Panc1 (cell line): Measurements from ENCODE around the gene UBTD1. TPM values are rescaled to one million over a fixed set of nuclear protein-coding genes. Genes with fewer than 3 reads are reported as not detected.

Experiments
- ATAC-seq: fragments of 200-7000 bp; cut with Tn5 transposase; 2 replicates; pipeline ENCODE4 v1.9.1; 2020; ENCODE audit warnings: mild to moderate bottlenecking, moderate library complexity
- BruUV-seq: library from RNA; stranded (reverse); fragments of 400-500 nt; replicated peaks from 2 replicates; lab custom pipeline; 2021; lab: Mats Ljungman, UMichigan
- CTCF ChIA-PET: fragments of 300-600 bp; sonication (Branson Sonifier 250); formaldehyde crosslinking; loops from one replicate; lab custom pipeline; 2022; ENCODE audit warnings: antibody characterized with exemption; lab: Charles Lee
- POLR2A ChIA-PET: fragments of 300-600 bp; sonication (Branson Sonifier 250); formaldehyde crosslinking; loops from one replicate; lab custom pipeline; 2022; ENCODE audit warnings: antibody characterized with exemption; lab: Charles Lee
- DNase-seq: peaks from one replicate; pipeline ENCODE4 v3.0.0-alpha.2; 2010; ENCODE audit warnings: low read depth, low spot score
- H3K27ac ChIP-seq: 2 replicates; pipeline ENCODE4 v1.5.1; 2011; ENCODE audit warnings: mild to moderate bottlenecking, low read length, inconsistent platforms
- H3K27me3 ChIP-seq: fragments of 200-500 bp; sonication (Bioruptor generic); 2 replicates; pipeline ENCODE4 v1.6.0; 2014; ENCODE audit warnings: low read length, inconsistent platforms; ENCODE audit not compliant: control insufficient read depth, insufficient read depth
- H3K36me3 ChIP-seq: fragments of 200-500 bp; sonication (Bioruptor generic); 2 replicates; pipeline ENCODE4 v1.5.1; 2014; ENCODE audit warnings: inconsistent platforms, mild to moderate bottlenecking, low read length, moderate library complexity; ENCODE audit not compliant: control insufficient read depth, insufficient read depth
- H3K4me1 ChIP-seq: 2 replicates; pipeline ENCODE4 v1.5.1; 2011; ENCODE audit warnings: inconsistent platforms, mild to moderate bottlenecking, low read length, moderate library complexity; ENCODE audit not compliant: control insufficient read depth, insufficient read depth
- H3K4me3 ChIP-seq, 2 experiments: 2 replicates each; pipeline ENCODE4 v1.5.1; 2011 to 2012; ENCODE audit warnings: low read depth in 2 of 2, low read length in 2 of 2, mild to moderate bottlenecking in 2 of 2, inconsistent platforms in 1 of 2, moderate library complexity in 1 of 2
- H3K9me3 ChIP-seq: fragments of 200-500 bp; sonication (Bioruptor generic); 2 replicates; pipeline ENCODE4 v1.5.1; 2014; ENCODE audit warnings: low read depth, mild to moderate bottlenecking, inconsistent platforms, low read length, moderate library complexity; ENCODE audit not compliant: control insufficient read depth, insufficient read depth
- CTCF ChIP-seq: fragments of 450-650 bp; IDR thresholded peaks from 2 replicates; pipeline ENCODE4 v1.5.1; 2017; ENCODE audit warnings: mild to moderate bottlenecking
- POLR2AphosphoS5 ChIP-seq: IDR thresholded peaks from 2 replicates; pipeline ENCODE4 v1.6.1; 2012; ENCODE audit warnings: mild to moderate bottlenecking, low read depth, low read length, moderate library complexity
- REST ChIP-seq, 2 experiments: IDR thresholded peaks; 2 replicates each; pipeline ENCODE4 v1.6.1; 2011 to 2012; ENCODE audit warnings: low read depth in 2 of 2, control low read depth in 1 of 2, low read length in 1 of 2, mild to moderate bottlenecking in 1 of 2, moderate library complexity in 1 of 2; ENCODE audit not compliant: insufficient read depth in 1 of 2
- SIN3A ChIP-seq: IDR thresholded peaks from 2 replicates; pipeline ENCODE4 v1.6.1; 2012; ENCODE audit warnings: low read depth, mild to moderate bottlenecking, low read length, moderate library complexity, borderline replicate concordance; ENCODE audit not compliant: insufficient read depth
- TCF7L2 ChIP-seq: IDR thresholded peaks from 2 replicates; pipeline ENCODE4 v1.6.1; 2011; ENCODE audit warnings: mild to moderate bottlenecking, low read depth, low read length, inconsistent platforms
- in situ Hi-C: cut with HindIII; loops from 2 replicates; pipeline ENCODE4 v1.10.0; 2016; ENCODE audit warnings: low sequenced_read_pairs, low pct_unique_long_range_greater_than_20kb
- intact Hi-C: fragments of 100-400 bp; cut with micrococcal nuclease; formaldehyde crosslinking; loops from one replicate; pipeline ENCODE4 v1.10.0; 2022; ENCODE audit not compliant: unreplicated experiment
- total RNA-seq: library from RNA; stranded (reverse); gene quantifications from one replicate; pipeline ENCODE4 v1.2.1, GENCODE V29; 2021; ENCODE audit not compliant: unreplicated experiment

UBTD1 gene
- total RNA-seq, 1 experiment from 2014 or later: 55.6 TPM

- intact Hi-C loops: no loop called here
- in situ Hi-C loops: no loop called here
- H3K27me3 ChIP-seq: no peaks in the 10 kb centered on the region
- POLR2A ChIA-PET: interaction anchor here (1.4 kb wide), 1 partner anchor 13 kb away, joined by 3 read pairs; no protein-coding TSS in a partner anchor
- TF ChIP-seq POLR2AphosphoS5 (no peak), CTCF (no peak), SIN3A (no peak), TCF7L2 (no peak), REST (IDR thresholded peaks at IDR 0.05; ENCODE audit: insufficient read depth in 1 of 2, low read depth in 2 of 2, low read length in 1 of 2) (no peak)
- no peak overlapping the region for H3K27ac ChIP-seq
- peaks cover 20% of the 10 kb centered on the region for H3K4me1 ChIP-seq
- no peak for ATAC-seq
- BruUV-seq: no TSS peak
- no peak overlapping the region for H3K4me3 ChIP-seq
- DNase-seq: no peak
- CTCF ChIA-PET: no interaction called here
- H3K9me3 ChIP-seq: no peaks in the 10 kb centered on the region
- no peaks in the 10 kb centered on the region for H3K36me3 ChIP-seq
Observed at GRCh38 chr10:97509120-97509680, 10.5 kb downstream of the UBTD1 start.

- no TSS peak for BruUV-seq
- no peak overlapping the region for H3K4me3 ChIP-seq
- H3K9me3 ChIP-seq: no peaks in the 10 kb centered on the region
- no peaks in the 10 kb centered on the region for H3K27me3 ChIP-seq
- intact Hi-C loops (no loop called here), in situ Hi-C loops (no loop called here)
- no peak overlapping the region for H3K27ac ChIP-seq
- DNase-seq (no peak), ATAC-seq (no peak)
- TF ChIP-seq SIN3A: no peak
- TF ChIP-seq TCF7L2: no peak
- H3K4me1 ChIP-seq: peaks cover 26% of the 10 kb centered on the region
- H3K36me3 ChIP-seq: no peaks in the 10 kb centered on the region
- ChIA-PET POLR2A (interaction anchor here (1.4 kb wide), 1 partner anchor 11 kb away, joined by 3 read pairs; no protein-coding TSS in a partner anchor), CTCF (interaction anchor here (0.5 kb wide), 1 partner anchor 25 kb away, joined by 3 read pairs; no protein-coding TSS in a partner anchor)
Observed at GRCh38 chr10:97510686-97511085, 12.0 kb downstream of the UBTD1 start.

DNA sequence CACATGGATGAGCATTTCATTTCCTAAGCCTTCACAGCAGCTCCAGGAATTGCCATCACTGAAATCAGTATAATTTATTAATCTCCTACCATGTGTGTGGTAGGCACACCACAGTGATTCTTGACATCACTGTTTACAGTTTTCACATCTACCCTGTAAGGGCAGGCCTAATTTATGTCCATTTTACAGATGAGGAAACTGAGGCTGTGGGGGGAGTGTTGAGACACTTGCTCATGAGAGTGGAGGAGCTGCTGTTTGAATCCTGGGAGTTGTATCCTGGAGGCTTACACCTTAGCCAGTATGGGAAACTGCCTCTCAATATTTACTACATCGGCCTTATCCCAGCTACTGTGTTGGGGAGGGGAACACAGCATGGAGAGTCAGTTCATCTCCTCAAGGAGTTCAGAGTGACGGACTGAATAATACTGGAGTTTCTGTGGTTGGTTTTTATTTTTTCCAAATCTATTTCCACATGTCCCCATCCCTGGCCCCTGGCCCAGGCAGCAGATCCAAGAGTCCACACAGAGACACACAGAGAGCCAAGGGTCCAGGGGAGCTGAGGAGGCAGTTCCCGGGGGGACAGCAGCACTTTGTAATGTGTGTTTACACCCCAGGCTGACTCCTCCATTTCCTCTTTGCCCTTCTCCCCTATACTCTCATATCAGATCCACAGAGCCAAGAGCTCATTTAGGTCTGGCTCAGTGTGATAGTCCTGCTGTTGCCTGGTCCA, 13.2 kb downstream of the UBTD1 start:
- Histone ChIP-seq H3K4me3 (no peak overlapping the region), H3K27ac (no peak overlapping the region), H3K36me3 (no peaks in the 10 kb centered on the region), H3K27me3 (no peaks in the 10 kb centered on the region), H3K4me1 (peaks cover 27% of the 10 kb centered on the region), H3K9me3 (no peaks in the 10 kb centered on the region)
- no peak for ATAC-seq
- intact Hi-C loops (no loop called here), in situ Hi-C loops (no loop called here)
- DNase-seq: no peak
- POLR2A ChIA-PET: no interaction called here
- TF ChIP-seq CTCF (no peak), SIN3A (no peak), REST (IDR thresholded peaks at IDR 0.05; ENCODE audit: insufficient read depth in 1 of 2, low read depth in 2 of 2, low read length in 1 of 2) (no peak), TCF7L2 (no peak), POLR2AphosphoS5 (no peak)
- no TSS peak for BruUV-seq
- CTCF ChIA-PET: no interaction called here
